Lower lobe of right lung (tissue), 2 donors: Measurements from ENCODE around the gene CMTM8. TPM values are rescaled to one million over a fixed set of nuclear protein-coding genes. Genes with fewer than 3 reads are reported as not detected.
A peak's percentile ranks its signal among the peaks of the same experiment; 100 is the strongest.

Source experiments
- ATAC-seq, 2 donors: fragments of 200-7000 bp; cut with Tn5 transposase; one replicate each; pipeline ENCODE4 v1.9.1; 2020 to 2022; ENCODE audit warnings: mild to moderate bottlenecking in 2 of 2, moderate library complexity in 2 of 2
- DNase-seq: peaks from one replicate; pipeline ENCODE4 v3.0.0-alpha.2; 2020
- H3K27ac ChIP-seq: fragments of 200-600 bp; one replicate; pipeline ENCODE4 v1.8.0; 2022
- H3K27me3 ChIP-seq: fragments of 200-600 bp; one replicate; pipeline ENCODE4 v1.8.0; 2022; ENCODE audit warnings: low read depth
- H3K36me3 ChIP-seq: fragments of 200-600 bp; one replicate; pipeline ENCODE4 v1.8.0; 2022; ENCODE audit warnings: mild to moderate bottlenecking
- H3K4me1 ChIP-seq: fragments of 200-600 bp; one replicate; pipeline ENCODE4 v1.8.0; 2022
- H3K4me3 ChIP-seq: fragments of 200-600 bp; one replicate; pipeline ENCODE4 v1.8.0; 2022; ENCODE audit warnings: mild to moderate bottlenecking
- H3K9me3 ChIP-seq: fragments of 200-600 bp; one replicate; pipeline ENCODE4 v1.8.0; 2022
- CTCF ChIP-seq: fragments of 200-600 bp; IDR thresholded peaks from one replicate; pipeline ENCODE4 v1.8.0; 2022; ENCODE audit warnings: antibody characterized with exemption, mild to moderate bottlenecking
- intact Hi-C: fragments of 100-400 bp; cut with DNase I; formaldehyde crosslinking; loops from one replicate; pipeline ENCODE4 v1.11.0; 2022
- total RNA-seq: library from RNA; stranded (reverse); fragmentation: NEBNext Ultra II Directional; extraction: Animal tissue kit (Norgen Biotek cat#: 25700); gene quantifications from one replicate; pipeline ENCODE4 v1.2.1, GENCODE V29; 2021
- donor health status: DM: no; HTN: yes; CAD: no; lungs with severe emphysema.

Gene CMTM8
- total RNA-seq, 1 donor from 2014 or later, result 25.6 TPM

GRCh38 chr3:32392536-32393302 lies 154.2 kb downstream of the CMTM8 start:
- no peak for TF ChIP-seq CTCF
- ATAC-seq, result peak; percentile 79 to 82
- H3K27ac ChIP-seq, result peak overlapping the region; percentile 94

GRCh38 chr3:32395496-32395895 lies 157.0 kb downstream of the CMTM8 start:
- Histone ChIP-seq H3K9me3 (no peaks in the 10 kb centered on the region), H3K27ac (no peak overlapping the region), H3K4me3 (no peak overlapping the region), H3K4me1 (peaks cover 48% of the 10 kb centered on the region), H3K36me3 (no peaks in the 10 kb centered on the region), H3K27me3 (no peaks in the 10 kb centered on the region)
- no peak for TF ChIP-seq CTCF
- no peak for DNase-seq
- intact Hi-C loops, result loop anchor here (10.0 kb wide), 1 partner anchor 69 kb away; no protein-coding TSS in a partner anchor
- no peak for ATAC-seq

More at GRCh38 chr3:32392536-32393302, 154.2 kb downstream of the CMTM8 start:
- H3K4me3 ChIP-seq, result peak overlapping the region; percentile 91
- peaks cover 20% of the 10 kb centered on the region for H3K4me1 ChIP-seq
- intact Hi-C loops, result loop anchor here (10.0 kb wide), 1 partner anchor 72 kb away; no protein-coding TSS in a partner anchor
- DNase-seq, result peak; percentile 70
- no peaks in the 10 kb centered on the region for H3K36me3 ChIP-seq
- H3K9me3 ChIP-seq, result no peaks in the 10 kb centered on the region
- no peaks in the 10 kb centered on the region for H3K27me3 ChIP-seq

GRCh38 chr3:32397941-32398340 lies 159.5 kb downstream of the CMTM8 start:
- Histone ChIP-seq H3K4me3 (no peak overlapping the region), H3K4me1 (peaks cover 64% of the 10 kb centered on the region), H3K9me3 (no peaks in the 10 kb centered on the region), H3K27me3 (no peaks in the 10 kb centered on the region), H3K36me3 (no peaks in the 10 kb centered on the region), H3K27ac (no peak overlapping the region)
- no peak for TF ChIP-seq CTCF
- DNase-seq, result no peak
- no peak for ATAC-seq
- intact Hi-C loops, result loop anchor here (10.0 kb wide), 1 partner anchor 67 kb away; no protein-coding TSS in a partner anchor

GRCh38 chr3:32398531-32398930 lies 160.1 kb downstream of the CMTM8 start:
- Histone ChIP-seq H3K27me3 (no peaks in the 10 kb centered on the region), H3K9me3 (no peaks in the 10 kb centered on the region), H3K4me1 (peaks cover 70% of the 10 kb centered on the region), H3K27ac (peak overlapping the region; percentile 60), H3K36me3 (no peaks in the 10 kb centered on the region), H3K4me3 (no peak overlapping the region)
- TF ChIP-seq CTCF, result no peak
- ATAC-seq (peak in 1 of 2 donors; percentile 37), DNase-seq (peak; percentile 79)
- intact Hi-C loops, result loop anchor here (10.0 kb wide), 1 partner anchor 66 kb away; no protein-coding TSS in a partner anchor

- Histone ChIP-seq H3K27ac (peak overlapping the region; percentile 96), H3K9me3 (no peaks in the 10 kb centered on the region), H3K4me1 (peaks cover 71% of the 10 kb centered on the region), H3K4me3 (no peak overlapping the region), H3K27me3 (no peaks in the 10 kb centered on the region), H3K36me3 (no peaks in the 10 kb centered on the region)
- peak; percentile 62 for TF ChIP-seq CTCF
- intact Hi-C loops, result loop anchor here (10.0 kb wide), 1 partner anchor 66 kb away; no protein-coding TSS in a partner anchor
- no peak for DNase-seq
- peak; percentile 7 to 21 for ATAC-seq
Measured at GRCh38 chr3:32399030-32399620, 160.6 kb downstream of the CMTM8 start.
